Measurements from ENCODE around the gene FNDC4.
"Not testable (repeated sequence)": the region's sequence is repeated elsewhere in the genome, so short reads cannot be mapped to it uniquely, and the experiment has no call there.

FNDC4 gene, protein sequence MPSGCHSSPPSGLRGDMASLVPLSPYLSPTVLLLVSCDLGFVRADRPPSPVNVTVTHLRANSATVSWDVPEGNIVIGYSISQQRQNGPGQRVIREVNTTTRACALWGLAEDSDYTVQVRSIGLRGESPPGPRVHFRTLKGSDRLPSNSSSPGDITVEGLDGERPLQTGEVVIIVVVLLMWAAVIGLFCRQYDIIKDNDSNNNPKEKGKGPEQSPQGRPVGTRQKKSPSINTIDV

DNA sequence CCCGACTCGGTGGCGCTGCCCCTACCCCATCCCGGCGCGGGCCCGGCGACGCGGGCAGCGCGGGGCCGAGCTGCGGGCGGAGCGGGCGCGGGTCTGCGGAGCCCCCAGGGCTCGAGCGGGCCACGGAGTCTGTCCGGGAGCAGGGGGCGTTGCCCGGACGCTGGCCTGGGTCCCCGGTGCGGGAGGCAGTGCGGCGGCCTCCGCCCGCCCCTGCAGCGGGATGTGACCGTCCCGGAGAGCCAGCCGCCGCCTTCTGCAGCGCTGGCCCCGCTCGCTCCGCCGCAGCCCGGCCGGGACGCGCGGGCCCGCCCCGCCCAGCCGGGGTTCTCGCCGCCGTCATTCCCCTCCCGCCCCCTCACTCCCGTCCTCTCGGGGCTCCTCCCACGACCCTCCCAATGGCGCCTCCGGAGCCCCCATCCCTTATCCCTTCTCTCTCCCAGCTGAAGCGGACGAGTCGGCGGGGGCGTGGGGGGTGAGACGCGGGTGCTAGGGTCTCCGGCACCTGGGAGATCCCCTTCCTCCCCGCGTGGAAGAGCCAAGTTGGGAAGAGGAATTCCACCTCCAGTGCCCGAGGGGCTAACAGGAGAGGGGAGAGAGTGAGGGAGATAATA lies at the start of gene FNDC4:
Gene FNDC4, minus strand, starts transcription at position 257 of the 611 bp plus-strand sequence. CDS start 521 bp downstream, outside the sequence.
- in situ Hi-C loops (cut with MboI; ENCODE audit: low sequenced_read_pairs), result no loop called here

DNA sequence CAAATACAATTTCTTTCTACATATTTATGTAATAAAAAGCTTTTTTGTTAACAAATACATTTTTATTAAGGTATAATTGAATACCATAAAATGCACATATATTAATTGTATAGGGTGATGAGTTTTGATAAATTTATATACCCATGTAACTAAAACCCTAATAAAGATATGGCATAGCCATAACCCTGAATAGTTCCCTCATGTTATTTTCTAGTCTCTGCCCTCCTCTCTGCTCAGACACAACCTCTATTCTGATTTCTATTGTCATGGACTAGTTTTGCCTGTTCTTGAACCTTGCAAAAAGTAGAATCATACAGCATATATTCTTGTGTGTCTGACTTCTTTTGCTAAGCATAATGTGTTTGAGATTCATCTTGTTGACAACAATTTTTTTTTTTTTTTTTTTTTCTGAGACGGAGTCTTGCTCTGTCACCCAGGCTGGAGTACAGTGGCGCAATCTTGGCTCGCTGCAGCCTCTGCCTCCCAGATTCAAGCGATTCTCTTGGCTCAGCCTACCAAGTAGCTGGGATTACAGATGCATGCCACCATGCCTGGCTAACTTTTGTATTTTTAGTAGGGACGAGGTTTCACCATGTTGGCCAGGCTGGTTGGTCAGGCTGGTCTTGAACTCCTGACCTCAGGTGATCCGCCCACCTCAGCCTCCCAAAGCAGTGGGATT lies 49.3 kb upstream of the FNDC4 start:
- in situ Hi-C loops (cut with MboI; ENCODE audit: low sequenced_read_pairs), result no loop called here

DNA sequence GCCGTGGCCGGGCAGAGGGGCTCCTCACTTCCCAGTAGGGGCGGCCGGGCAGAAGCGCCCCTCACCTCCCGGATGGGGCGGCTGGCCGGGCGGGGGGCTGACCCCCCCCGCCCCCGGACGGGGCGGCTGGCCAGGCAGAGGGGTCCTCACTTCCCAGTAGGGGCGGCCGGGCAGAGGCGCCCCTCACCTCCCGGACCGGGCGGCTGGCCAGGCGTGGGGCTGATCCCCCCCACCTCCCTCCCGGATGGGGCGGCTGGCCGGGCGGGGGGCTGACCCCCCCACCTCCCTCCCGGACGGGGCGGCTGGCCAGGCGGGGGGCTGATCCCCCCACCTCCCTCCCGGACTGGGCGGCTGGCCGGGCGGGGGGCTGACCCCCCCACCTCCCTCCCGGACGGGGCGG lies 44.6 kb upstream of the FNDC4 start:
- in situ Hi-C loops (cut with MboI; ENCODE audit: low sequenced_read_pairs), result not testable (repeated sequence)

DNA sequence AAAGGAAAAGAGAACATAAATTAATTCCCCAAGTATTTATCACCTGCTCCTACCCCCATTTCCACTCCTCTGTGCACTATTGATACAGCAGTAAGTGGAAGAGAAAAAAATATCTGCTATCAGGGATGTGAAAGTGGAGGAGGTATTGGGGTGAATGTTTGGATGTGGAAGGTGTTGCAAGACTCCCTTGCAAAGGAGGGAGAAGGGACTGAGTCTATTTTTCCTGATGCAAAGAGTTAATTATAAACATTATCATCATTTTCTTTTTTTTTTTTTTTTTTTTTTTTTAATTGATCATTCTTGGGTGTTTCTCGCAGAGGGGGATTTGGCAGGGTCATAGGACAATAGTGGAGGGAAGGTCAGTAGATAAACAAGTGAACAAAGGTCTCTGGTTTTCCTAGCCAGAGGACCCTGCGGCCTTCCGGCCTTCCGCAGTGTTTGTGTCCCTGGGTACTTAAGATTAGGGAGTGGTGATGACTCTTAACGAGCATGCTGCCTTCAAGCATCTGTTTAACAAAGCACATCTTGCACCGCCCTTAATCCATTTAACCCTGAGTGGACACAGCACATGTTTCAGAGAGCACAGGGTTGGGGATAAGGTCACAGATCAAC lies 43.9 kb upstream of the FNDC4 start:
- in situ Hi-C loops (cut with MboI; ENCODE audit: low sequenced_read_pairs), result not testable (repeated sequence)

DNA sequence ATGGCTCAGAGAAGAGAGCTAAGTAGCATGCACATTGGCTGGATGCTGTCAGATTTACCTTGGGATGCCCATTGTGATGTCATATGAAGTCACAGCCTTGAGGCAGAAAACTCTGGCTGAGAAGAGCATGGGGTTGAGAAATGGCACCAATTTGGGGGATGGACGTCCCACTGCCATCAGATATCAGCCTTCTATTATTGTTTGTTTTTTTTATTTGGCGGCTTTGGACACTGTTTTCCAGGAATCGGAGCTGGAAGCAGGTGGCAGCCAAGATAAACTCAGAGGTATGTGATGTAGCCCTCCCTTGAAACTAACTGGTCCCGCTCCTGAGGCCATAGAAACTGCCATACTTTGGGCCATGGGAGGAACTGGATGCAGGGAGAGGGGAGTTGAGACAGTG lies 42.3 kb upstream of the FNDC4 start:
- in situ Hi-C loops (cut with MboI; ENCODE audit: low sequenced_read_pairs), result no loop called here

DNA sequence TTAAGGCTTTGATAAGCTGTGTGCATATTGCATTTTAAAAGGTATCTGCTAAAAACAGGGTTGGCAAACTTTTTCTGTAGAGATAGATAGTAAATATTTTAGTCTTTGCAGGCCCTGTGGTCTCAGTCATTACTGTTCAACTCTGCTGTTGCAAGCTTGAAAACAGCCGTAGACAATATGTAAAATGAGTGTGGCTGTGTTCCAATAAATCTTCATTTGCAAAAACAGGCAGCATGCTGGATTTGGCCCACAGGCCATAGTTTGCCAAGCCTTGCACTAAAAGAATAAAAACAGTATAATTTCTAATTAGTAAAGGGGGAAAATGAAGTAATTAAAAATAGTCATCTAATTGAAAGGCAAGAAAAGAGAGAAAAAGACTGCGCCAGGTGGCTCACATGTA lies 37.0 kb upstream of the FNDC4 start:
- in situ Hi-C loops (cut with MboI; ENCODE audit: low sequenced_read_pairs), result no loop called here

DNA sequence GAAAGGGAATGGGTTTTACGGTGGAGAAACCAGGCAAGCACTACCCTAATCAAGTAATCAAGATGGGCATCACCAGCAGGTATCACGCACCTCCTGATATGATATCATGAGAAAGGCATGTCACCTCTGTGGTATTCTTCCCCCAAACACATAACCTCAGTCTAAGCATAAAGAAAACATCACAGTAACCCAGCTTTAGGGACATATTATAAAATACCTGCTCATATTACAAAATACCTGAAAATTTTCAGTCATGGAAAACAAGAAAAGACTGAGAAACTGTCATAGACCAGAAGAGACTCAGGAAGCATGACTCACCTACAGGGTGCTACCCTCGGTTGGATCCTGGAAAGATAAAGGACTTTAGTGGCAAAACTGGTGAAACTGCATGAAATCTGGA lies 32.2 kb upstream of the FNDC4 start:
- in situ Hi-C loops (cut with MboI; ENCODE audit: low sequenced_read_pairs), result no loop called here

DNA sequence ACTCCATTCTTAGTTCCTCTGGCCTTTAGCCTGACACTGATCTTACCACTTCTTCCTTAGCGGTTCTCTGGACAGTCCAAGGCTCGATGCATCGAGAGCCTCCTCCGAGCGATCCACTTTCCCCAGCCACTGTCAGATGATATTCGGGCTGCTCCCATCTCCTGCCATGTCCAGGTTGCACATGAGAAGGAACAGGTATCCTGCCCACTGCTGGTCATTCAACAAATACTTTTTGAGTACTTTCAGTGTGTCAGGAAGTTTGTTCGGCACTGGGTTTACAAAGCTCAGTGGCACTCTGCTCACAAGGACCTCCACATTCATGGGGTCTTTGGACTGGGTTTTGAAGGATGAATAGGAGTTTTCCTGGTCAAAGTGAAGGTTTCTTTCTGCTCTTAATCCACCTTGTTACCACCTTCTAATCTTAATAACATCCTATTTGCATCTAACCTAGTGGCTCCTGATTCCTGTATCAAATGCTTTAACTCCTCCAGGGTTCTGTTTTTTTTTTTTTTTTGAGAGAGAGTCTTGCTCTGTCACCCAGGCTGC lies 27.5 kb upstream of the FNDC4 start:
- in situ Hi-C loops (cut with MboI; ENCODE audit: low sequenced_read_pairs), result no loop called here

DNA sequence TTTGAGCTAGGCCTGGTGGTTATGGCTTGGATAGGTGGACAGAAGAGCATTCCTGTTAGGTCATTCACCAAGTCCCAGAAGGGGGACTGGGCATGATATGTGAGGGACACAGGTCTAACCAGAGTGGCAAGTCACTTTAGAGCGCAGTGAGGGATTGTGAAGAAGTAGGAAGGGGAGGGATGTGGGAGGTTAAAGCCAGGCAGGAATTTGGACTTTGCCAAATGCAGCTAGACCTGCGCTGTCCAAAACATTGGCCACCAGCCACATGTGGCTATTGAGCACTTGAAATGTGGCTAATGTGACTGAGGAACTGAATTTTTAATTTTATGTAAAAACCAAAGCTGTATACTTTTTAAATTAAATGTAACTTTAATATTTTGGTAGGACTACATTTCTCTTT lies 25.3 kb upstream of the FNDC4 start:
- in situ Hi-C loops (cut with MboI; ENCODE audit: low sequenced_read_pairs), result no loop called here

DNA sequence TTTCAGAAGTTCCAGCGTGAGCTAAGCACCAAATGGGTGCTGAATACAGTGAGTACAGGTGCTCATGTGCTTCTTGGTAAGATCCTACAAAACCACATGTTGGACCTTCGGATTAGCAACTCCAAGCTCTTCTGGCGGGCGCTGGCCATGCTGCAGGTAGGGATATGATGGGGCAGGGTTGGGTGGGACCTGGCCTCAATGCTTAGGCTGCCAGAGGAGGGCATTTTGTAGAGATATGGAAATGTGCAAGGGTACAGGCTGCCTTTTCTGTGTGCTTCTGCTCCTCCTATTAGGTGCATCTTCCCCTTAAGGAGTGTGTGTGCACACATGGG lies 23.7 kb upstream of the FNDC4 start:
- in situ Hi-C loops (cut with MboI; ENCODE audit: low sequenced_read_pairs), result no loop called here

DNA sequence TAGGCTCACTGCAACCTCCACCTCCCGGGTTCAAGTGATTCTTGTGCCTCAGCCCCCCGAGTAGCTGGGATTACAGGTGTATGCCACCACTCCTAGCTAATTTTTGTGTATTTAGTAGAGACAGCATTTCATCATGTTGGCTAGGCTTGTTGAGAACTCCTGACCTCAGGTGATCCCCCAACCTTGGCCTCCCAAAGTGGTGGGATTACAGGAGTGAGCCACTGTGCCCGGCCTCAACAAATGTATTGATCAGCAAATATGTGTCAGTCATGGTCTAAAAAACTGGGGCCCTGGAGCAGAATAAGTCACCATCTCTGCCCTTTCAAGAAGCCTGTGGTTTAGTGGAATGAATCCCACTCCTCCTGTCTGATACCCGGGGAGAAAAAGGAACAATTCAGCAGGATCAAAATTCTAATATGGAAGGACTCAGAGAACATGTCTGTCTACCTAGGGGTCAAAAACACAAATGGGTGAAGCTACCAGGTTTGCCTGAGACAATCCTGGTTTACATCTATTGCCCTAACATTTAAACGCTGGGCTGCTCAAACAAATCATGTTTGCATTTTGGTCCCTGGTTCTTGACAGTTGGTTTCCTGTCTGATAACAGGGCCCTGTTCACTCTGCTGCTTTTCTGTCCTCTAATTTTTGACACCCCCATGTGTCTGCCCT lies 23.2 kb upstream of the FNDC4 start:
- in situ Hi-C loops (cut with MboI; ENCODE audit: low sequenced_read_pairs), result no loop called here

DNA sequence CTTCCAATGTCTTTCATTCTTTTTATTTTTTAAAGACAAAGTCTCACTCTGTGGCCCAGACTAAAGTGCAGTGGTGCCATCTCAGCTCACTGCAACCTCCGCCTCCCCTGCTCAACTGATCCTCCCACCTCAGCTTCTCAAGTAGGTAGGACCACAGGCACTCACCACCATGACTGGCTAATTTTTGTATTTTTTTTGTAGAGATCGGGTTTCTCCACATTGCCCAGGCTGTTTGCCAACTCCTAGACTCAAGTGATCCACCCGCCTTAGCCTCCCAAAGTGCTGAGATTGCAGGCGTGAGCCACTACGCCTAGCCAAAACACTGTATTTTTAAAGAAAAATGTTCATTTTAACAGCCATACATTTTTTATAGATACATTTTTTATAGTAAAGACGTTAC lies 14.3 kb upstream of the FNDC4 start:
- in situ Hi-C loops (cut with MboI; ENCODE audit: low sequenced_read_pairs), result no loop called here

DNA sequence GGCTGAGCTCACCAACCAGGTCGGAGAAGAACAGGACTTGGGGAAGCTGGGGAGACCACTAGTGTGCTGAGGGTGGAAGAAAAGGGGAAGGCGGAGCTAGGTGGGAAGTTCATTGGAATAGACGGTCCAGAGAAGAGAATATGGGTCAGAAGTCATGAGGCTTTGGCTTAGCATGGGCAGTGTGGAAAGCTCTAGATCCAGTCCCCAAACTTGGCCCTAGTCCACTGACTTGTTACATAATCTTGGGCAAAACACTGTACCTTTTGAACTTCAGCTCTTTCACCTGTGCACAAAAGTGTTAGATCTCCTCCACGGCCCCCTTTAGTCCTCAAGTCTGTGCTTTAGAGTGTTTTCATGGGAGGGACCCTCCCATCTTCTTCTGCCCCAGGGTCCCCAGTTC lies 12.3 kb upstream of the FNDC4 start:
- in situ Hi-C loops (cut with MboI; ENCODE audit: low sequenced_read_pairs), result no loop called here

DNA sequence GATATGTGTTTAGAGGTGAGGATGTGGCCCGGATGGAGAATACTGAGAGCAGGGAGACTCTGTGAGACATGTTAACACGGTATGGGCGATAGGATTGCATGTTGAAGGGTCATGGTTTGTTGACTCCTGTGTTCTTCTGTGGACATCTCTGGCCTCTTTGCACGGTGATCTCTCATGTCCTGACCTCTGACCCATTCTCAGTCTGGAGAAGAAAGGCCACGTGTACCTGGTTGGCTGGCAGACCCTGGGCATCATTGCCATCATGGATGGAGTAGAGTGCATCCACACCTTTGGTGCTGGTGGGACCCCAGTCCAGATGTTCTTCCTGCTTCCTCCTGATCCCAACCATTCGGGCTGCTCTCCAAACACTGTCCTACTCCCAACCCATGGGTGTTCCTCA lies 11.6 kb upstream of the FNDC4 start:
- in situ Hi-C loops (cut with MboI; ENCODE audit: low sequenced_read_pairs), result no loop called here

DNA sequence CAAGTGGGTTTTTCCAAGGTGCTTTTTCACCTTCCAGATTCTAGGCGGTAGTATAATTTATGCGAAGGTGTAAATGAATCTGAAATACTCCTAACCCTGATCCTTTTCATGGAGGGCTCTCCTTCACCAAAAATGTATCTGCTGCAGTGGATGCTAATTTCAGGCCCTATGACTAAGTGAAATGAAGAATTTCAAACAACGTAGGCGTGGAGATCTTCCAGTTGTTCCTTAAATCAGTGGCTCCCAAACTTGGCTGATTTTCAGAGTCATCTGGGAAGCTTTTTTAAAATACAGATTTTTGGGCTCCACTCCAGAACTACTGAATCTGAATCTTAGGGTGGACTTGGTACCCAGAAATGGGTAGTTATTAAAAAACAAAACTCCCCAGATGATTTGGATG lies 7.1 kb upstream of the FNDC4 start:
- in situ Hi-C loops (cut with MboI; ENCODE audit: low sequenced_read_pairs), result no loop called here

DNA sequence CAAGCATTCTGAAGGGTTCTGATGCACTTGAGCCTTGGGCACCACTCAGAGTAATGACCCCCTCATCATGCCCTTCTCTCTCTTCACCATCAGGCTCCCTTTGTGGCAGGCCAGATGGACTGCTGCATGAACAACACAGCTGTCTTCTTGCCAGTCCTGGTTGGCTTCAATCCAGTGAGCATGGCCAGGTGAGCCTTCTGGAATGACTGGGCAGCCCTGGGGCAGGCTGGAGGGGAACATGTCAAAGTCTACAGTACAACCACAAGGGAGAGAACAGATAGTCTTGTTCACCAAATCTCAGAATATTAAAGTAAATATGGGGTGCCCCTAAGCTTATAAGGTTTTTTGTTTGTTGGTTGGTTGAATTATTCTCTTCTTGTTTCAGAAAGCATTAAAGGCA lies 6.0 kb upstream of the FNDC4 start:
- in situ Hi-C loops (cut with MboI; ENCODE audit: low sequenced_read_pairs), result no loop called here

DNA sequence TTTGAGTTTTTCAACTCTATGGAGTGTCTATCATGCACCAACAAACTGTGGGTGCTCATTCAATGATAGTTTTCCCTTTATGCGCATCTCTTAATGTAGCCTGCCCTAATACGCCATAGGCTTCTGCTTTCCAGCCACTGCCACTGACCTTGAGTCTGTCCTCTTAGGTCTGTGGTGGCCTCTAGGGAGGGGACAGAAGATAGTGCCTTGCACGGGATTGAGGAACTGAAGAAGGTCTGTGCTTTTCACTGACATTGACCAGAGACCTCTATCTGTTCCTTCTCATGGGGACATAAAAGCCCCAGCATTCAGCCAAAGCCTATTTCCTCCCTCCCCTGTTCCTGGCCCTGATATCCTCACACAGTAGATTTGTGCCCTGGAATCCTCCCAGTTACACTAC lies 4.0 kb upstream of the FNDC4 start:
- in situ Hi-C loops (cut with MboI; ENCODE audit: low sequenced_read_pairs), result no loop called here

DNA sequence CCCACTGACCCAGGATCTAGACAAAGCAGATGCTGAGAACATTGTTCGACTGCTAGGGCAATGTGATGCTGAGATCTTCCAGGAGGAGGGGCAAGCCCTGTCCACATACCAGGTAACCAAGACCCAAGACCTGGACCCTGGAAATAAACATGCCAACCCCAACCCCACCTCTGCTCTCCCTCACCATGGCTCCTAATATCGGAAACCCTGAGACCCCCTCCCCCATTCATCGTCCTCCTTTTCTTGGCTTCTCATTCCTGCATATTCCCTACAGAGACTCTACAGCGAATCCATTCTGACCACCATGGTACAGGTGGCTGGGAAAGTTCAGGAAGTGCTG lies 2.3 kb upstream of the FNDC4 start:
- in situ Hi-C loops (cut with MboI; ENCODE audit: low sequenced_read_pairs), result no loop called here

DNA sequence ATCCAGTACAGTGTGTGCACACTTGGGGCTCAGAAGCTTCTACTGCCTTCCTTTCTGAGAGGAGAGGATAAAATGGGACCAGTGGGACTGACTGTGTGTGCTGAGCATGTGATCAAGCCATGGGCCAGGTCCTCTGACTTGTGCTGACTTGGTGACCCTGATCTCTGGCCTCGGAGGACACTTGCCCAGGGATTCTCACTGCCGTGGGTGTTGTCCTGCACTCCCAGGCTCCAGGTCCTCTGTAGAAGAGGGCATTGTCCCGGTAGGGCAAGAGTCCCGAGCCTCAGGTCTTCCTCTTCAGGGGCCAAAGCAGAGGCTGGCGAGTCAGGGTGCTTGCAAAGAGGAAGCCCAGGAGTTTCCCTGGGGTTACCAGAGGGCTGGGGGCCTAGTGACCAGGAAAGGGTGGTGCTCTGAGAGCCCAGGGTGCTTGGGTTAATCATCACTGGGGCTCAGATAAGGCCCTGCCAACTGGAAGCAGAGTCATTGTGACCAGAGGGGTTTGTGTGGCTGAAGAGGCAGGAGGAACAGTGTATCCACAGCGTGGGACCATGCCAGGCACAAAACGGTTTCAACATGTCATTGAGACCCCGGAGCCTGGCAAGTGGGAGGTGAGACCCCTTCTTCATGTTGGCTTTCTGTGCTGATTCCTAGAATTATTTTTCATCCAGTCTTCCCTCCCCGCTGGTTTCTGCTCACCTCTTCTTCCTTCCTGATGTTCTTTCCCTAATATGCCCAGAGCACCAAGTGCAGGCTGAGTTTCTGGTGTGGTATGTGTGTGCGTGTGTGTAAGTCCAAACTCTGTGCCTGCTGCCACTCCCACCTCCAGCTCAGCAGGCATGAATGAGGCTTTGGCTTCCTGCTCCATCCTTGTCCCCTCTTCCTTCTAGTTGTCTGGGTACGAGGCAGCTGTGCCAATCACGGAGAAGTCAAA lies 1.6 kb upstream of the FNDC4 start, which contains the start of gene GCKR:
Gene GCKR, plus strand, starts transcription at position 483 of the 931 bp plus-strand sequence. Its CDS starts 66 bp downstream, at position 549.
- in situ Hi-C loops (cut with MboI; ENCODE audit: low sequenced_read_pairs), result no loop called here

DNA sequence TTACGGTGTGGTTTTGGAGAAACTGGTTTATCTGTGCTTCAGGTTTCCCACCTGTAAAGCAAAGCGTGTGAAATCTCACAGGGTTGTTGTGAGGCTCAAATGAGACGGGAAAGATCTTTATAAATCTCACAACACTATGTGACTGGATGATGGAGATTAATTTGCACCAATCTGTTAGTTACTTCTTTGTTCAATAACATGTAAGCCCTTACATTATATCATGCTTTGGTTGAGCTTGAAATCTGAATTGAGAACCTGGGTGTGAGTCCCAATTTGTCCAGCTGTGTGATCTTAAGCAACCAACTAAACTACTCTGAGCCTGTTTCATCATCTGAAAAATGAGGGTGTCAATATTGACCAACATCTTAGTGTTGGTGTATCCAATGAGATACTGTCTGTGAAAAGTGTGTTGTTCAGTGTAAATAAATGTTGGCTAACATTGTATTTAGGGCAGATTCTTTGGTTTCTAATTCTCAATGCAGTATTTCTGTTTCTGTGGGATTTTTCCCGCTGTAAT lies 898 bp upstream of the FNDC4 start:
- in situ Hi-C loops (cut with MboI; ENCODE audit: low sequenced_read_pairs), result no loop called here
